Activated CD8-positive, alpha-beta T cell treated with anti-CD3 and anti-CD28 coated beads for 36 hours (primary cell): ENCODE results near the gene TMEM223. TPM values are rescaled to one million over a fixed set of nuclear protein-coding genes. Genes with fewer than 3 reads are reported as not detected.

Source experiments
- ATAC-seq: fragments of 200-7000 bp; cut with Tn5 transposase; one replicate; pipeline ENCODE4 v1.10.0; 2021; ENCODE audit warnings: mild to moderate bottlenecking, moderate library complexity
- CTCF ChIA-PET: fragments of 350-600 bp; sonication (Branson Sonifier 250); formaldehyde crosslinking; loops from one replicate; lab custom pipeline; 2021; ENCODE audit warnings: antibody characterized with exemption; lab: Charles Lee
- POLR2A ChIA-PET: fragments of 350-600 bp; sonication (Branson Sonifier 250); formaldehyde crosslinking; loops from one replicate; lab custom pipeline; 2021; ENCODE audit warnings: antibody characterized with exemption; lab: Charles Lee
- DNase-seq: peaks from one replicate; pipeline ENCODE4 v3.0.0-alpha.2; 2020
- H3K27ac Mint-ChIP-seq: one replicate; pipeline ENCODE4 v1.8.0; 2021; ENCODE audit warnings: mild to moderate bottlenecking, mixed read lengths
- H3K27me3 Mint-ChIP-seq: one replicate; pipeline ENCODE4 v1.8.0; 2021; ENCODE audit warnings: mixed read lengths
- H3K36me3 Mint-ChIP-seq: one replicate; pipeline ENCODE4 v1.8.0; 2021; ENCODE audit warnings: low read depth, mixed read lengths
- H3K4me1 Mint-ChIP-seq: one replicate; pipeline ENCODE4 v1.8.0; 2021; ENCODE audit warnings: low read depth, mixed read lengths
- H3K4me3 Mint-ChIP-seq: one replicate; pipeline ENCODE4 v1.8.0; 2021; ENCODE audit warnings: mild to moderate bottlenecking, moderate library complexity, mixed read lengths
- H3K9me3 Mint-ChIP-seq: one replicate; pipeline ENCODE4 v1.8.0; 2021; ENCODE audit warnings: mixed read lengths
- intact Hi-C: fragments of 100-400 bp; cut with micrococcal nuclease; formaldehyde crosslinking; loops from one replicate; pipeline ENCODE4 v1.10.0; 2022
- total RNA-seq, 2 experiments: library from RNA; stranded (reverse); gene quantifications; one replicate each; pipeline ENCODE4 v1.2.3, GENCODE V29; 2021
- TF ChIP-seq, protein P1 (sequence below): fragments of 200-600 bp; IDR thresholded peaks from one replicate; pipeline ENCODE4 v1.8.0; 2022; ENCODE audit warnings: antibody characterized with exemption, mild to moderate bottlenecking

The TMEM223 gene
- total RNA-seq, 2 experiments from 2014 or later = 12.3 to 12.7 TPM

DNA sequence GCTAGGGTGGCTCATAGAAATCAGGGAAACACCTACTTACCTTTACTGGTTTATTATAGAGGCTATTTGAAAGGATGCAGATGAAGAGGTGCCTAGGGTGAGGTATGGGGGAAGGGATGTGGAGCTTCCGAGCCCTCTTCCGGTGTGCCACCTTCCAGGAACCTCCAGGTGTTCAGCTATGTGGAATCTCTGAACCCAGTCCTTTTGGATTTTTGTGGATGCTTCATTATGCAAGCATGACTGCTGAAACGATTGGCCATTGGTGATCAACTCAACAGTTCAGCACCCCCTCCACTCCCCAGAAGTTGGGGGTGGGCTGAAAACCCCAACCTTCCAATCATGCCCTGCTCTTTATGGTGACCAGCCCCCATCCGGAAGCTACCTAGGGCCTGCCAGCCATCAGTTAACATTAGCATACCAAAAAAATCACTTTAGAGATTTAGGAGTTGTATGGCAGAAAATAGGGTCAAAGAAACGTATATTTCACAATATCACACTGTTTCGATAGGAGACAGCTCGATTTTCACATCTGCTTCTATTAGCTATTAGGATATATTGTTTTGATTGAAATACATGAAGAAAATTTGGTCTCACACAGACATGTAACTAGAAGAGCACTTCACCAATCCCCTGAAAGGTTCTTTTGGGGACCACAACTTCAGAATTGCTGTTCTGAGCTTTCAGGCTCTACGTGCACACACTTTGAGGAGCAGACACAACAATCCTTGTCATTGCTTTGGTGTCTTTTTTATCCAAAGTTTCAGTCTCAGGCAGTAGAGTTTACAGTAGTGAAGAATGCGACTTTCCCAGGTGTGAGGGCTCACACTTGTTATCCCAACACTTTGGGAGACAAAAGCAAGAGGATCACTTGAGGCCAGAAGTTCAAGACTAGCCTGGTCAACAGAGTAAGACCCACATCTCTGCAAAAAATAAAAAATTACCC is 33.7 kb downstream of the TMEM223 start:
- TF ChIP-seq, protein P1, sequence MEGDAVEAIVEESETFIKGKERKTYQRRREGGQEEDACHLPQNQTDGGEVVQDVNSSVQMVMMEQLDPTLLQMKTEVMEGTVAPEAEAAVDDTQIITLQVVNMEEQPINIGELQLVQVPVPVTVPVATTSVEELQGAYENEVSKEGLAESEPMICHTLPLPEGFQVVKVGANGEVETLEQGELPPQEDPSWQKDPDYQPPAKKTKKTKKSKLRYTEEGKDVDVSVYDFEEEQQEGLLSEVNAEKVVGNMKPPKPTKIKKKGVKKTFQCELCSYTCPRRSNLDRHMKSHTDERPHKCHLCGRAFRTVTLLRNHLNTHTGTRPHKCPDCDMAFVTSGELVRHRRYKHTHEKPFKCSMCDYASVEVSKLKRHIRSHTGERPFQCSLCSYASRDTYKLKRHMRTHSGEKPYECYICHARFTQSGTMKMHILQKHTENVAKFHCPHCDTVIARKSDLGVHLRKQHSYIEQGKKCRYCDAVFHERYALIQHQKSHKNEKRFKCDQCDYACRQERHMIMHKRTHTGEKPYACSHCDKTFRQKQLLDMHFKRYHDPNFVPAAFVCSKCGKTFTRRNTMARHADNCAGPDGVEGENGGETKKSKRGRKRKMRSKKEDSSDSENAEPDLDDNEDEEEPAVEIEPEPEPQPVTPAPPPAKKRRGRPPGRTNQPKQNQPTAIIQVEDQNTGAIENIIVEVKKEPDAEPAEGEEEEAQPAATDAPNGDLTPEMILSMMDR = no peak
- Mint-ChIP-seq H3K27ac (no peak overlapping the region), H3K36me3 (peaks cover 6% of the 10 kb centered on the region), H3K4me1 (peaks cover 17% of the 10 kb centered on the region), H3K4me3 (no peak overlapping the region), H3K27me3 (no peaks in the 10 kb centered on the region), H3K9me3 (no peaks in the 10 kb centered on the region)
- ATAC-seq (no peak), DNase-seq (no peak)
- CTCF ChIA-PET = interaction anchor here (1.3 kb wide), 1 partner anchor 28 kb away, joined by 4 read pairs; no protein-coding TSS in a partner anchor
- POLR2A ChIA-PET = interaction anchor here (0.8 to 1.5 kb wide), 9 partner anchors 10 to 97 kb away, joined by 3 to 5 read pairs (median 3); no protein-coding TSS in a partner anchor
- intact Hi-C loops = no loop called here

DNA sequence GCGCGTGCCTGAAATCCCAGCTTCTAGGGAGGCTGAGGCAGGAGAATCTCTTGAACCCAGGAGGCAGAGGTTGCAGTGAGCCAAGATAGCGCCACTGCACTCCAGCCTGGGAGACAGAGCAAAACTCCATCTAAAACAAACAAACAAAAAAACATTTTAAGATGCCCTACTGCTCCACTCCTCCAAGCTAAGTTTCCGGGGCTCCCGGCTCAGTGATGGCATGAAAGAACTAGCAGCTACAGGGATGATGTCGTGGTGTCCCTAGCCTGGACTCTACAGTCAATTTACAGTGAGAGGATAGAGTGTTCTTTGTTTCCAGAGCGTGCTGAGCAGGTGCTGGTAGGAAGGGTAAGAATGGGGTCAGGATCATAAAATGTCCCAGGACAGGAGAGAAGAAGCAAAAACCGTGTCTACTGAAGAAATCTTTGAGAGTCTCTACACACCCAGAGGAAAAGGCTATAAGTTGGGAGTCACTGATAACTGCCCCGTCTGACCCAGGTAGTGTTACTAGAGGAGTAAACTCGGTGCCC is 36.7 kb downstream of the TMEM223 start:
- Mint-ChIP-seq H3K27me3 (no peaks in the 10 kb centered on the region), H3K4me1 (peaks cover 19% of the 10 kb centered on the region), H3K4me3 (peak overlapping the region; percentile 99), H3K36me3 (peaks cover 8% of the 10 kb centered on the region), H3K27ac (no peak overlapping the region), H3K9me3 (no peaks in the 10 kb centered on the region)
- no peak for DNase-seq
- ChIA-PET POLR2A (interaction anchor here (1.0 to 5.2 kb wide), 6 partner anchors 17 to 181 kb away, joined by 3 to 31 read pairs (median 7); partner anchors contain the start of genes NXF1 and TMEM179B), CTCF (interaction anchor here (1.1 to 3.2 kb wide), 8 partner anchors 15 to 150 kb away, joined by 3 to 8 read pairs (median 4); partner anchors contain the start of gene GANAB)
- TF ChIP-seq, protein P1 = no peak
- ATAC-seq = no peak
- intact Hi-C loops = no loop called here

DNA sequence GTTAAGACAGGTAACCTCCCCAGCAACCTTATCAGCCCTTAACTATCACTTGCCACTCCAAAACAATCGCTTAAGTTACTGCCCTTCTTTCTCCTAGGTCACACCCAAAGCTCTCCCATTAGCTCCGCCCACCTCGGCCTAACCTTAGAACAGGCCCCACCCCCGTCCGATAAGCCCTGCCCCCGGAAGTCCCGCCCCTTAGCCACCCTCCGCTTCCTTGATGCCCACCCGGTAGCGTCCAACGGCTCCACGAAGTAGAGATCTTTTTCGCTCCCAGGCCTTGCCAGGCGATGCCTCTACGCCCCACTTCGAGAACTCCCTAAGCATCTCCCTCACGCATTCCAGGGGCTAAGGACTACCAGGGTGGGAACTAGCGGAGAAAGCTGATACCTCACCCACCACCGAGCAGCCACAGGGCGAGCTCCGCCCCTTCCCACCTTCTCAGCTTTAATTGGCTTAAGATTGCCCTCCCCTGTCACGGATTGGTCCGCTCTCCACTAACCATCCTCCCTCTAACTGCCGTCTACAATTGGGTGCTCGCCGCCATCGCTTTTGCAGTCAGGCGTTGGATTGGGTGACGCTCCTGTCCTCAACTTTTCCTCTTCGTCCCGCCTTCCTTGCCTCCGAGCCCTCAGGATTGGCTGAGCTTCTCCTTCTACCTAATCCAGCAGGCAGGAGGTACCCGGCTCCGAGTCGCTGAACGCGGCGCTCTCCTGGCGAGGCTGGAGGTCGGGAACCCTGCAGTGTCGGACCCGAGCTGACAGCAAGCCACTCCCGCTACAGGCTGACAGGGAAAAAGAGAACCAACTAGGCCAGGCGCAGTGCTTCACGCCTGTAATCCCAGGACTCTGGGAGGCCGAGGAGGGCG is 37.8 kb downstream of the TMEM223 start, which contains the start of gene ZBTB3:
Gene ZBTB3, minus strand, starts transcription at position 425 of the 868 bp plus-strand sequence. CDS start 496 bp downstream, outside the sequence.
- DNase-seq = peak; percentile 99
- ChIA-PET POLR2A (interaction anchor here (0.7 to 5.2 kb wide), 27 partner anchors 8 to 180 kb away, joined by 3 to 31 read pairs (median 4); partner anchors contain the start of genes C11orf98, CSKMT, HNRNPUL2 and NXF1), CTCF (interaction anchor here (0.8 to 3.2 kb wide), 21 partner anchors 10 to 211 kb away, joined by 3 to 13 read pairs (median 4); partner anchors contain the start of genes GANAB, HNRNPUL2 and TUT1)
- H3K4me1 Mint-ChIP-seq = peaks cover 26% of the 10 kb centered on the region
- intact Hi-C loops = no loop called here
- peak; percentile 97 for ATAC-seq
- no peaks in the 10 kb centered on the region for H3K9me3 Mint-ChIP-seq
- peak within 1 kb of the TSS; percentile 99 for H3K27ac Mint-ChIP-seq
- H3K36me3 Mint-ChIP-seq = peaks cover 11% of the 10 kb centered on the region
- H3K27me3 Mint-ChIP-seq = no peaks in the 10 kb centered on the region
- TF ChIP-seq, protein P1 = no peak
- peak within 1 kb of the TSS; percentile 99 for H3K4me3 Mint-ChIP-seq

DNA sequence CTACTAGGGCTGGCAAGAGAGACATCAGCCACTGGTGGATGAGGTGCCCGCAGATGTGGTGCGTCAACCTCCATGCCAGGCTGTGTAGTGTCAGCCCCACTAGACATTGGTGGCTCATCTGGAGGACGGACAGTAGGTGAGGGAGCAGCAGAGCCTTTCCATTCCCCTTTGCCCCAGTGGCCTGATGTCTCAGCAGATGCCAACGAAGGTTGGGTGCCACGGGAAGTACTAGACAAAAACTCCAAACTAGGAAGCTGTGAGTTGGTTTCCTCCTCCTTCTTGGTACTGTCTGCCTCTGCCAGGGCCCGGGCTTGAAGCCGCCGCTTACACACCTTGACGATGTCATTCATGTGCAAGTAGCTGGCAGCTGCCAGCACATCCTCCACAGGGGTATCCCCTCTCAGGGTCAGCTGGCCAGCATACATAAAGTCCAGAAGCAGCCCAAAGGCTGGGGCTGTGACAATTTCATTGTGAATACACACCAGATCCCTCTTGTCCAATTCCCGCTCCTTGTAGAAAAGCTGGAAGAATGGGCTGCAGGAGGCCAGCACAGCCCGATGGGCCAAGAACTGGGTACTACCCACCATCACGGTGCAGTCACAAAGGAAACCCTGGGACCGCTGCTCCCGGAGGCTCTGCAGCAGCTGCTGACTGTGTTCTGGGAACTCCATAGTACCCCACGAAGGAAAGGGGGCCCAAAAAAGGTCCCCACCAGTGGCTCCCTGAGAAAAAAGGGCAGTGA is 38.6 kb downstream of the TMEM223 start:
- Mint-ChIP-seq H3K27ac (peak overlapping the region; percentile 99), H3K4me1 (peaks cover 29% of the 10 kb centered on the region), H3K27me3 (no peaks in the 10 kb centered on the region), H3K36me3 (peaks cover 13% of the 10 kb centered on the region), H3K9me3 (no peaks in the 10 kb centered on the region), H3K4me3 (peak overlapping the region; percentile 99)
- DNase-seq = no peak
- intact Hi-C loops = no loop called here
- POLR2A ChIA-PET = interaction anchor here (0.9 to 5.2 kb wide), 23 partner anchors 9 to 154 kb away, joined by 3 to 31 read pairs (median 5); partner anchors contain the start of genes C11orf98, CSKMT, HNRNPUL2 and NXF1
- TF ChIP-seq, protein P1 = no peak
- CTCF ChIA-PET = interaction anchor here (0.7 to 3.2 kb wide), 17 partner anchors 10 to 162 kb away, joined by 3 to 13 read pairs (median 5); partner anchors contain the start of genes HNRNPUL2 and TUT1
- no peak for ATAC-seq
